Measurements from ENCODE around the gene CLCF1.
A peak's percentile ranks its signal among the peaks of the same experiment; 100 is the strongest.

CLCF1 gene

DNA sequence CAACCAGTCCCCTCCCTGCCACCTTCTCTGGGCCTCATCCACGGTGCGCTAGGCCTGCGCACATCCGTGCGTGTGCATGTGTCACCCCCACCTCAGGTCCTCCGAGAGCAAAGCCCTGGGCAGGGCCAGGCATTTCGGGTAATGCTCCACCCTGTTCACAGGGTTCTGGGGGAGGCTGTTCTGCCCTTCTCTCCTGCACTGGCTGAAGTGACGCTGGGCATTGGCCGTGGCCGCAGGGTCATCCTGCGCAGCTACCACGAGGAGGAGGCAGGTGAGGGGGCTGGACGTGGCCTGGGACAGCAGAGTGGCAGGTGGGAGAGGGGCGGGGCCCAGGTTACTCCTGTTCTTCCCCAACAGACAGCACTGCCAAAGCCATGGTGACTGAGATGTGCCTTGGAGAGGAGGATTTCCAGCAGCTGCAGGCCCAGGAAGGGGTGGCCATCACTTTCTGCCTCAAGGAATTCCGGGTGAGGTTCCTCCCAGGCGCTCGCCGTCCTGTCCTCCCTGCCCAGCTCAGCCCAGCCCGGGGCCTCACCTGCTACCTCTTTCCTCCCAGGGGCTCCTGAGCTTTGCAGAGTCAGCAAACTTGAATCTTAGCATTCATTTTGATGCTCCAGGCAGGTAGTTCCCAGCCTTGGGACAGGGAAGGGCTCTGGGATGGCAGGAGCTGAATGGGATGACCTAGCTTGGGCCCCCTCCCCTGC lies 22.3 kb upstream of the CLCF1 start:
- DNase-seq (ENCODE audit: low spot score): no peak

- DNase-seq (ENCODE audit: low spot score): no peak
These were observed 20.6 kb upstream of the CLCF1 start for GRCh38 chr11:67393990-67394389.

DNA sequence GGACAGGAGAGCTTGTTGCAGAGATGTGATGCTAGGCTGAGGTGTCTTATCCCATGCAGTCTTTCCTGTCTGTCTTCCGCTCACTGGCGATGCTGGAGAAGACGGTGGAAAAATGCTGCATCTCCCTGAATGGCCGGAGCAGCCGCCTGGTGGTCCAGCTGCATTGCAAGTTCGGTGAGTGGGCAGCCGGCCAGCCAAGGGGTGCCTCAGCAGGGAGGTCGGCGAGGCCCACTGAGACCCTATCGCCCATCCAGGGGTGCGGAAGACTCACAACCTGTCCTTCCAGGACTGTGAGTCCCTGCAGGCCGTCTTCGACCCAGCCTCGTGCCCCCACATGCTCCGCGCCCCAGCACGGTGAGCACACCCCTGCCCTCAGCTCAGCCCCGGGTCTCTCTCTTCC lies 20.0 kb upstream of the CLCF1 start:
- no peak for DNase-seq (ENCODE audit: low spot score)

GRCh38 chr11:67392183-67392715 lies 18.9 kb upstream of the CLCF1 start:
- DNase-seq (ENCODE audit: low spot score): no peak

GRCh38 chr11:67391304-67392182 lies 18.1 kb upstream of the CLCF1 start, which contains the start of gene RAD9A:
RAD9A (plus strand) TSS chr11:67391986; CDS start chr11:67392045, 59 bp downstream.
- DNase-seq (ENCODE audit: low spot score): peak; percentile 99

DNA sequence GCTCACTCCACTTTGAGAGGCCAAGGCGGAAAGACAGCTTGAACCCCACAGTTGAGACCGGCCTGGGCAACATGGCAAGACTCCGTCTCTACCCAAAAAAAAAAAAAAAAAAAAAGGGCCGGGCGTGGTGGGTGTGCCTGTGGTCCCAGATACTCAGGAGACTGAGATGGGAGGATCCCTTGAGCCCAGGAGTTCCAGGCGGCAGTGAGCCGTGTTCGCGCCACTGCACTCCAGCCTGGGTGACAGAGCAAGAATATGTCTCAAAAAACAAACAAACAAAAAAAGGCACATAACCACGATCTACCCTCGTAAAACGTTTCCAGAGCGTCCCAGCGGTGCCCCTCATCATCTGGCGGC lies 17.5 kb upstream of the CLCF1 start:
- no peak for DNase-seq (ENCODE audit: low spot score)

DNA sequence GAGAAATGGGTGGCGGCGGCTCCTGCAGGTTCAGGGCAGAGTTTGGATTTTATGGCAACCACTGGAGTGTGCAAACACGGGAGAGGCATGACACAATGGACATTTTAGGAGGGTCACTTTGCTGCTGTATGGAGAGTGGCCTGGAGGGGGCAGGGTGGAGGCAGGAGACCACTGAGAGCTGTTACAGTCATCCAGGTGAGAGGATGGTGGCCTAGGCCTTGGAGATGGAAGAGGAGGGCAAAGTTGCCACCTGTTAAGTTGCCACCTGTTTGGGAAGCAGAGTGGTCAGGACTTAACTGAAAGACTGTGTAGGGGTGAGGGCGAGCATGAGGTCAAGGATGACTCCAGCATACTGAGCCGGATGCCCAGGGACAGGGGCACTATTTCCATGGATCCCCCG lies 16.1 kb upstream of the CLCF1 start:
- DNase-seq (ENCODE audit: low spot score): peak; percentile 41

- DNase-seq (ENCODE audit: low spot score): no peak
These were observed 14.1 kb upstream of the CLCF1 start for GRCh38 chr11:67387518-67387917.

DNA sequence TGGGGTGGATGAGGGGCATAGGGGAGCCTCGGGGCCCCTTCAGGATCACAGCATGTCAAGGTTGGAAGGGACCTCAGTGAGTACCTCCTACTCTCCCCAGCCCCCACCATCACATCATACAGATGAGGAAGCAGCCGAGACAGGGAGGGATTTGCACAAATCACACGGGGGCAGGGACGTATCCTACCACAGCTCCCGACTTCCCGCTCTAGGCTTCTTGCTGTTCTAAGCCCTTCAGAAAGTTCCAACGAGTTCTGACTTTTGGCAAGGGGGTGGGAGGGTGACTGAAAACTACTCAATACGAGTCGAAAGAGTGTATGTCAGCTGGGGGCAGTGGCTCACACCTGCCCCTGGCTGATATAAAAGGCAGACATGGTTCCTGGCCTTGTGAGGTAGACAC lies 13.7 kb upstream of the CLCF1 start:
- no peak for DNase-seq (ENCODE audit: low spot score)

GRCh38 chr11:67384851-67385366 lies 11.5 kb upstream of the CLCF1 start:
- no peak for DNase-seq (ENCODE audit: low spot score)

DNA sequence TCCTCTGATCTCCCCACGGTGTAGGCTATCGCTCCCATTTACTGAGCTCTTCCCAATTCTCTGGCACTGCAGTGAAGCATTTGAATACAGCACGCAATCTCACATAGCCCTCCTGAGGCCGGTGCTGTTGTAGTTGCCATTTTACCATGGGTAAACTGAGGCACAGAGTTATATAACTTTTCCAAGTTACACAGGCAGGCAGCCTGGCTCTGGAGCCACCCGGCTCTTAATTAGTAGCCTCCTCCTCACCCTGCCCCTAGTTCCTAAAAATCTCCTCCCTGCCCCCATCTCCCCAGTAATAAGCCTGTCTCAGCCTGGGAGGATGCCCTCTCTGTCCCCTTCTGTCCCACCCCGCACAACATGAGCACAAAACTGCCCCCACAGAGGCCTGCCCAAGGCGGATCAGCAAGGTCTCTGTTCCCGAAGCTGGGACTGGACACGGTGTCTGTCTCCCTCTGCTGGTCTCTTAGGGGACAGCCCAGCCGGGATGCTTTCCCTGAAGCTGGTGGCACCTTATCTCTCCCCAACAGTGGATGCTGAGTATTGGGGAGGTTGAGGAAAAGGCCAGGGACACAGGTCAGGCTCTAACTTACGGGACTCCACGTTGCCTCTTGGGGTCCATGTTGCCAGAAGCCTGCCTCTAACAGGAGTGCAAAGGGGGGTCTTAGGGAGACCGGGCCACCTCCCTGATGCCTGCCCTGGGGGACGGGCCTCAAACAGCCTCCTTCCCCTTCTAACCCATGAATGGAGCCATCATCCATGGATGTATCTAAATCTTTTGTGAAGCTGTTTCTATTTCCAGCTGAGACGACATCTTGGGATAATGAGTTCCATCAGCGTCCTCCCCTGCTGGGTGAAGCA lies 9.1 kb upstream of the CLCF1 start:
- peak; percentile 81 for DNase-seq (ENCODE audit: low spot score)

- DNase-seq (ENCODE audit: low spot score): no peak
These were observed 8.0 kb upstream of the CLCF1 start for GRCh38 chr11:67381244-67381972.

DNA sequence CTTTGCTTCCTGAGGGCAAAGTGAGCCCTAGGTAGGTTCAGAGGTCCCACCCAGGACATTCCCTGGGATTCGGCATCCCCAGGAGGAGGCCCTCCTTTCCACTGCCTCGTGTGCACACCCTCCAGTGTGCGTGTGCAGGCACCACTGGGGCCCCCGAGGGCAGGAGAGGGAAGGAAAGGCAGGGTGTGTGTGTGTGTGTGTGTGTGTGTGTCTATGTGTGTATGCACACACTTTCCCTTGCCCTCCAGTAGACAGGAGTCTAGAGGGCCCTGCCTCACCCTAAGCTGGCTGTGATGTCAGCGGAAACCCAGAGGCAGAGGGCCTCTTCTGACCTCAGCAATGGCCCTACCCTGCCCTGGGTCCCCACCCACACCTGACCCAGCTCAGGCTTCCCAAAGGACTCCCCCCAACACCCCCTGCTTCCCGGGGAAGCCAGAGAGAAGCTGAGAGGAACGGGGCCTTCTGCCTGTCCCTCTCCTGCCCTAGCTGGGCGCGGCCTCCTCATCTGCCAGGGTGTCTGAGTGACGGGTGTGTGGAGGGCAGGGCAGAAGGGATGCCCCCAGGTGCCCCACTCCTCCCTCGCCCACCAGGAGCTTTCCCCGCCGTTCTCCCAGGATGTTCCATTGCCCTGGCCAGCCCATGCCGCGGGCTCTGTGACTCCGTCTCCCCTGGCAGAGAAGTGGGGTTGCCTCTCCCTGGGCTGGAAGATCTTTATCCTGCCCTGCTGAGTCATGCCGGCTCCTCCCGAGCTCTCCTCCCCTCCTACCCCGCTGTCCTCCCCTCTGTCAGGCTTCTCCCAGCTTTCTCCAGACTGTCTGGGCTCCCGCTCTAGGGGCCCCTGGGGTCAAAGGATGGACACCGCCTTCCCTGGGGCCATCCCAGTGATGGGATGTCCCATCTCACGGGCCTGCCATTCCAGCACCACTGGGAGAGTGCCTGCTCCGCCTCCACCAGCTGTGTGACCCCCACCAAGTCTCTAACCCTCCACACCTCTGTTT lies 6.0 kb upstream of the CLCF1 start:
- peak; percentile 77 for DNase-seq (ENCODE audit: low spot score)

DNA sequence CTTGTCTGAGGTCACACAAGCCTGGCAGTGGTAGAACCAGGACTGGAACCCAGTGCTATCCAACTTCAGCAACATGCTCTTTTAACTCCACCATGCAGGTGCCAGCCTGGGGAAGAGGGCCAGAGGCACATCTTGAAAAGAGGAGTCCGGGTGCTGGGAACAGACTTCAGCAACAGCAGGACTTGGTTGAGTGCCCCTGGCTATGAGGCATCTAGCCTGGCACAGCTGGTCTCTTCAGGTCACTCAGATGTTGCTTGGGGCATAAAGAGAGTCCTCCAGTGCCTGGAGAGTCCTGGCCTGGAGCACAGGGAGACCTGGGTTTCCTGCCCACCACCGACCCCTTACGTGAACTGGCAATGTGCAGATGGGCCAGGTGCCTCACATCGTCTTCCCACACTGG lies 5.1 kb upstream of the CLCF1 start:
- DNase-seq (ENCODE audit: low spot score): no peak

DNA sequence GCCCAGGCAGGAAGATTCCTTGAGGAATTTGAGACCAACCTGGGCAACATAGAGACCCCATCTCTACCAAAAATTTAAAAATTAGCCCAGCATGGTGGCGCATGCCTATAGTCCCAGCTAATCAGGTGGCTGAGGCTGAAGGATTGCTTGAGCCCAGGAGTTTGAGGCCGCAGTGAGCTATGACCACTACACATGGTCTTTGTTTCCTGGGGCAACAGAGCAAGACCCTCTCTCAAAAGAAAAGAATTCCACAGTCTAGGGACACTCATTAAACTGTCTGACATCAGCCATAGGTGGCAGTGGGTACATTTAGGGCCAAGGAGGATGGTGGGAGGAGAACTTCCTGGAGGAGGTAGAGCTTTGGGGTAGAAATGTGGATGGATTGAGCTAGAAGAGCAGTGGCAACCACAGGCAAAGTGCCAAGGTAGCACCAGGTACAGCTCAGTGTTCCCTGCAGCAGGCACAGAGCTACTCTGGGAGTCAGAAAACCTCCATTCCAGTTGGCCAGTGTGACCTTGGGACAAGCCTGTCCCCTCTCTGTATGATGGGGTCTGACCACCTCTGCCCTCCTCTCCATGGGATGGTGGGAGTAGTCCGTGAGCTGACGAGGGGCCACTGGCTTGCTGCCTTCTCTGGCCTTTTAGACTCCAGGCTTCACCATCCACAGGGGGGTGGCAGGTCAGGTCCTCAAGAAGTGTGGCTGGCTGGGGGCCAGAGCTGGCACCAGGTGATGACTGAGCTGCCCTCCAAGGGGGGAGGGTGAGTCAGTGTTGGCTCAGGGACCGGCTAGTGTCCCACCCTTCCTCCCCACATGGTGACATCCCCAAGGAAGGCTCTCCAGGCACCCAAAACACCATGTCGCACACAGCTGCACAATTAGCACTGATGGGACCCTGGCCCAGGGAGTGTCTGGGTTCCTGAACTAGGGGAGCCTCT lies 3.7 kb upstream of the CLCF1 start:
- no peak for DNase-seq (ENCODE audit: low spot score)

- DNase-seq (ENCODE audit: low spot score): no peak
These were observed 2.8 kb upstream of the CLCF1 start for GRCh38 chr11:67376063-67376820.

DNA sequence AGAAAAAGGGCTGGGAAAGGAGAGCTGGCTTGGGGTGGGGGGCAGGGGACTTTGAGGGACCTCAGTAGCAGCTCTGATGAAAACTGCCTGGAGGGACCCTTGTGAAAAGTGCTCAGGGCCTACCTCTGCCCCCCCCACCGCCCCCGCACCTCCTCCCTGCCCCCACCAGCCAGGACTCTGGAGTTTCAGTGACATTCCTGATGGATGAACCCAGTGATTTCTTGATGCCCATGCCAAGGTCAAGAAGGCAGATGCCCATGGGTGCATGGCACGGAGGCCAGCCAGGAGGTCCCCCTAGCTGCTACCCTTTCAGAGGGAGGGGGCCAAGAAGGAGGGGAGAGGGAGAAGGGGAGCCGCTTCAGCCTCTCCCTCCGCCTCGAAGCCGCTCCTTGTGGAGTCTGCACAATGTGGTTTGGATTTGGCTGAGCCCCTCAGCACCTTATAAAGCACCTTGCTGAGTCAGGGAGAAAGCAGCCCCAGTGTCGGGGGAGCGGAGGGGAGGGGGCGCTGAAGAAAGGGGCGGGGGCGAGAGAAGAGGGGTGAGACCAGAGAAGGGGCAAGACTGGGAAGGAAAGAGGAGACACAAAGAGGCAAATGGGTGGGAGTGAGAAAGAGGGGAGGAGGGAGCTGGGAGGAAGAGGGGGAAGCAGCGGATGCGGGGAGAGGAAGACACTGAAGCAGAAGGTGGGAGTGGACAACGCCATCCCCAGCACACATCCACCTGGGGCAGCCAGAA lies 2.1 kb upstream of the CLCF1 start:
- no peak for DNase-seq (ENCODE audit: low spot score)
